Prostate gland (tissue), 2 donors: ENCODE data around the gene STRA8. TPM values are rescaled to one million over a fixed set of nuclear protein-coding genes. Genes with fewer than 3 reads are reported as not detected.

Experiments used
- DNase-seq: peaks from one replicate; pipeline ENCODE4 v3.0.0-alpha.2; 2019; ENCODE audit warnings: low spot score
- H3K27ac ChIP-seq, 2 donors: fragments of 200-600 bp; sonication (generic); 2 replicates each; pipeline ENCODE4 v1.5.1; 2017 to 2019
- H3K27me3 ChIP-seq: fragments of 200-600 bp; sonication (generic); replicated peaks from 2 replicates; pipeline ENCODE4 v1.5.1; 2019; ENCODE audit not compliant: insufficient read depth
- H3K36me3 ChIP-seq, 2 donors: fragments of 200-600 bp; sonication (generic); 1 replicate in 1 of 2; 2 replicates in 1 of 2; pipeline versions ENCODE4 v1.5.1 to v1.8.1; 2017 to 2019
- H3K4me1 ChIP-seq: fragments of 200-600 bp; sonication (generic); replicated peaks from 2 replicates; pipeline ENCODE4 v1.5.1; 2019
- H3K4me3 ChIP-seq, 2 donors: fragments of 200-600 bp; sonication (generic); 2 replicates each; pipeline ENCODE4 v1.5.1; 2017 to 2019
- H3K9me3 ChIP-seq: fragments of 200-600 bp; sonication (generic); 2 replicates; pipeline ENCODE4 v1.5.1; 2017
- POLR2A ChIP-seq: fragments of 450-650 bp; IDR thresholded peaks from one replicate; pipeline ENCODE4 v1.6.1; 2016; ENCODE audit warnings: antibody characterized with exemption, mild to moderate bottlenecking
- POLR2AphosphoS5 ChIP-seq: sonication (generic); formaldehyde crosslinking; IDR thresholded peaks from one replicate; pipeline ENCODE4 v1.6.1; 2017; ENCODE audit warnings: antibody characterized with exemption
- WGBS: methylation state at CpG from one replicate; pipeline ENCODE4 v1.1.5; 2018; 5-methylcytosine and 5-hydroxymethylcytosine counted together
- intact Hi-C: fragments of 100-400 bp; cut with DNase I; formaldehyde crosslinking; loops from one replicate; pipeline ENCODE4 v1.14.2; 2022
- total RNA-seq, 2 donors: library from RNA; depleted of rRNA; stranded (reverse); fragments of >200 nt; gene quantifications; one replicate each; pipeline ENCODE4 v1.1.0, GENCODE V29; 2016
- TF ChIP-seq, protein P1 (sequence below), 4 experiments: fragments of 200-600 bp in 2 of 4; fragments of 450-650 bp in 2 of 4; sonication (generic) in 2 of 4; IDR thresholded peaks; 1 replicate in 3 of 4; 2 replicates in 1 of 4; pipeline ENCODE4 v1.5.1; 2016 to 2019; ENCODE audit warnings: antibody characterized with exemption in 4 of 4, mild to moderate bottlenecking in 2 of 4, moderate library complexity in 2 of 4

STRA8 gene
- total RNA-seq, 2 donors from 2014 or later: not detected

DNA sequence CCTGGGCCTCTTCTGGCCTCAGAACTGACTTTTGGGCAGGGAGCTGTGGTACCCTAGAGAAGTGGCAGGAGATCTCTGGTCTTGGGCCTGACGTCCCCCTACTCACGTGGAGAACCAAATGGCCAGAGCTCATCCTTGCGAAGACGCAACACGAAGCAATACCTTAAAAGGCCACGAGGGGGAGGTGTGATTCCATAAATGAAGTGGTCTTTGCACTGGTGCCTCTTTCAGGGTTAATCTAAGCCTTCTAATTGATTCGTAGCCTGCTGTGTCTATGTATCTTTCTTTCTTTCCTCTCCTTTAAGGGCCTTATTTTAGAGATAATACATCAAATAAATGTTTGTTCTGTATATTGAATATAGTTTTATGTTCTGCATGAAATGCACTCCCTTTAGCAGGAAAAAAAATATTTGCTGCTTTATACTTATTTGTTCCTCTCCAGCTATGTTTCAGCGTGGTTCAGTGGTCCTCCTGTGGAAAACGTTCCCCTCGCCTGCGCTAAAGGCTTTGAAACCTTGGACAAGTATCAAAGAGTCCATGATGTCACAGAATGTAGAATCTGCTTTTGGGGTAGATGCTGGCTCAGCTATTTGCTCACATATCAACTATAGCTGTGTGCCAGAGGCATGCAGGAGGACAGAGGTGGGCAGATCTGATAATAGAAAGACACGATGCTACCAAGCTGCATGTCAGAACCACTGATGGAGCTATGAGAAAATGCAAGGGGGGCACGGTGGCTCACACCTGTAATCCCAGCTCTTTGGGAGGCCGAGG lies 41.0 kb downstream of the STRA8 start:
- intact Hi-C loops: no loop called here
- DNase-seq: peak; percentile 46
- H3K9me3 ChIP-seq: no peaks in the 10 kb centered on the region
- no peaks in the 10 kb centered on the region for H3K27me3 ChIP-seq
- H3K36me3 ChIP-seq: no peaks in the 10 kb centered on the region
- TF ChIP-seq POLR2A: no peak
- TF ChIP-seq POLR2AphosphoS5: peak; percentile 4
- TF ChIP-seq, protein P1, sequence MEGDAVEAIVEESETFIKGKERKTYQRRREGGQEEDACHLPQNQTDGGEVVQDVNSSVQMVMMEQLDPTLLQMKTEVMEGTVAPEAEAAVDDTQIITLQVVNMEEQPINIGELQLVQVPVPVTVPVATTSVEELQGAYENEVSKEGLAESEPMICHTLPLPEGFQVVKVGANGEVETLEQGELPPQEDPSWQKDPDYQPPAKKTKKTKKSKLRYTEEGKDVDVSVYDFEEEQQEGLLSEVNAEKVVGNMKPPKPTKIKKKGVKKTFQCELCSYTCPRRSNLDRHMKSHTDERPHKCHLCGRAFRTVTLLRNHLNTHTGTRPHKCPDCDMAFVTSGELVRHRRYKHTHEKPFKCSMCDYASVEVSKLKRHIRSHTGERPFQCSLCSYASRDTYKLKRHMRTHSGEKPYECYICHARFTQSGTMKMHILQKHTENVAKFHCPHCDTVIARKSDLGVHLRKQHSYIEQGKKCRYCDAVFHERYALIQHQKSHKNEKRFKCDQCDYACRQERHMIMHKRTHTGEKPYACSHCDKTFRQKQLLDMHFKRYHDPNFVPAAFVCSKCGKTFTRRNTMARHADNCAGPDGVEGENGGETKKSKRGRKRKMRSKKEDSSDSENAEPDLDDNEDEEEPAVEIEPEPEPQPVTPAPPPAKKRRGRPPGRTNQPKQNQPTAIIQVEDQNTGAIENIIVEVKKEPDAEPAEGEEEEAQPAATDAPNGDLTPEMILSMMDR (IDR thresholded peaks at IDR 0.05): peak; percentile 64 to 78 (median 72)
- no peak overlapping the region for H3K27ac ChIP-seq
- H3K4me1 ChIP-seq: no peaks in the 10 kb centered on the region
- WGBS: 45% methylated on average over 14 of the region's 14 CpGs
- no peak overlapping the region for H3K4me3 ChIP-seq

GRCh38 chr7:135275971-135276580 lies 42.4 kb downstream of the STRA8 start:
- H3K4me3 ChIP-seq: no peak overlapping the region
- 85% methylated on average over 10 of the region's 10 CpGs for WGBS
- H3K27ac ChIP-seq: no peak overlapping the region
- intact Hi-C loops: no loop called here
- no peaks in the 10 kb centered on the region for H3K9me3 ChIP-seq
- no peak for TF ChIP-seq POLR2AphosphoS5
- TF ChIP-seq, protein P1 (IDR thresholded peaks at IDR 0.05): no peak
- no peak for DNase-seq
- H3K4me1 ChIP-seq: no peaks in the 10 kb centered on the region
- H3K27me3 ChIP-seq: no peaks in the 10 kb centered on the region
- no peaks in the 10 kb centered on the region for H3K36me3 ChIP-seq

- intact Hi-C loops: no loop called here
- Histone ChIP-seq H3K9me3 (no peaks in the 10 kb centered on the region), H3K27me3 (no peaks in the 10 kb centered on the region), H3K27ac (no peak overlapping the region), H3K36me3 (no peaks in the 10 kb centered on the region), H3K4me1 (no peaks in the 10 kb centered on the region), H3K4me3 (no peak overlapping the region)
- 88% methylated on average over 13 of the region's 13 CpGs for WGBS
- DNase-seq: no peak
- TF ChIP-seq, protein P1 (IDR thresholded peaks at IDR 0.05): no peak
- no peak for TF ChIP-seq POLR2A
- no peak for TF ChIP-seq POLR2AphosphoS5
Measured at GRCh38 chr7:135277161-135277560, 43.5 kb downstream of the STRA8 start.

DNA sequence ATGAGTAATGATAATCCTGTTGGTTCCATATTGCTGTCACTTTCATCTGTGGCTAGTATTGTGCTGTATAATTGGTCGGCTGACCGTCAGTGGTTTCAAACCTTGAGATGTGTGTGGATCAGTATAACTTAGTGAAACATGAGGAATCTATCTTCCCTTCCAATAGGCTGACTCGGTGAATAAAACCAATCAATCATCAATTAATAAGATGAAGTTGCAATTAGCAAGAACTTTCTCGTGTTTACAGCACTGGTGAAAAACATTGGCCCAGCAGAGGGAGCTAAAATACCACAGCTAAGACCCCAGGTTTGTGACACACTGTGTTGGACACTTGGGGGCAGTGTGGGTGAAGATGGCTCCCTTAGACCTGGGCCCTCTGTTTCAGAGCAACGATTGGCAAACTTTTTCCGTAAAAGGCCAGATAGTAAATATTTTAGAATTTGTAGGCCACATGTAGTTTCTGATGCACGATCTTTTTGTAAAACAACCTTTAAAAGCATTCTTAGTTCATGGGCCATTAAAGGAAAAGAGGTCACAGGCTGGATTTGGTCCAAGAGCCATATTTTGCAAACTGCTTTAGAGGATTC lies 47.8 kb downstream of the STRA8 start:
- intact Hi-C loops: no loop called here
- TF ChIP-seq POLR2A (no peak), POLR2AphosphoS5 (peak; percentile 65)
- TF ChIP-seq, protein P1 (IDR thresholded peaks at IDR 0.05): peak; percentile 58 to 97 (median 95)
- no peaks in the 10 kb centered on the region for H3K4me1 ChIP-seq
- no peaks in the 10 kb centered on the region for H3K9me3 ChIP-seq
- DNase-seq: peak; percentile 85
- no peak overlapping the region for H3K4me3 ChIP-seq
- H3K27ac ChIP-seq: no peak overlapping the region
- no peaks in the 10 kb centered on the region for H3K27me3 ChIP-seq
- H3K36me3 ChIP-seq: no peaks in the 10 kb centered on the region
- 4% methylated on average over 7 of the region's 7 CpGs for WGBS
